Erythroblast (primary cell): ENCODE results near the gene ISG15.

ENCODE experiments used
- GATA1 ChIP-seq: IDR thresholded peaks from 2 replicates; pipeline ENCODE4 v1.6.1; 2011; ENCODE audit warnings: low read depth, mild to moderate bottlenecking, control low read depth, low read length, moderate library complexity
- POLR2A ChIP-seq: IDR thresholded peaks from 2 replicates; pipeline ENCODE4 v1.6.1; 2011; ENCODE audit warnings: mild to moderate bottlenecking, low read length

DNA sequence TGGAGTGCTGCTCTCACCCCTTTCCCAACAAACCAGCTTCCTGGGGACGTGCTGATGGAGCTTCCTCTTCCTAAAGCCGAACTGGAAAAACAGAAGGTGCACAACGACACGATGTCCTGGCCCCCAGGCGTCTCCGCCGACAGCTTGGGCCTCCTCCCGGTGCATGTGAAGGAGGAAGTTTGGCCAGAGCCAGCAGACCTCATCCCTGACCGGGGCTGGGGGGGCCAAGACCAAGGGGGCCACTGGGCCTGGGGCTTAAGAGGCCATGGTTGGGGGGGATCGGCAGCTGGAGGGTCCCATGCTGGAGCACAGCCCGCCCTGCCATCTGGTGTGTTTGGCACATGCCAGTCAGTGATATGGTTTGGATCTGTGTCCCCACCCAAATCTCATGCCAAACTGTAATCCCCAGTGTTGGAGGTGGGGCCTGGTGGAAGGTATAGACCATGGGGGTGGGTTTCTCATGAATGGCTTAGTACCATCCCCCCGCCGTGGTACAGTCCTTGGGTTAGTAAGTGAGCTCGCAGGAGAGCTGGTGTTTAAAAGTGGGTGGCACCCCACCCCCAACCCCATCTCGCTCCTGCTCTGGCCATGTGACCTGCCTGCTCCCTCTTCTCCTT is 19.8 kb upstream of the ISG15 start:
- TF ChIP-seq POLR2A (no peak), GATA1 (no peak)
